GM21717 (cell line): ENCODE data around the gene CCDC146.
"Not testable (repeated sequence)": the region's sequence is repeated elsewhere in the genome, so short reads cannot be mapped to it uniquely, and the experiment has no call there.

ENCODE experiments used
- ATAC-seq: cut with Tn5 transposase; IDR thresholded peaks from one replicate; pipeline ENCODE4 v1.9.1; 2021; ENCODE audit warnings: mild to moderate bottlenecking, moderate library complexity; ENCODE audit not compliant: unreplicated experiment

Gene CCDC146

GRCh38 chr7:77152232-77152631 lies 29.8 kb downstream of the CCDC146 start:
- ATAC-seq = not testable (repeated sequence)

- peak; percentile 45 for ATAC-seq
Observed at GRCh38 chr7:77154917-77155464, 32.6 kb downstream of the CCDC146 start.

GRCh38 chr7:77155601-77156377 lies 33.4 kb downstream of the CCDC146 start:
- not testable (repeated sequence) for ATAC-seq

GRCh38 chr7:77157034-77157433 lies 34.6 kb downstream of the CCDC146 start:
- ATAC-seq = peak; percentile 75

GRCh38 chr7:77157446-77157845 lies 35.0 kb downstream of the CCDC146 start:
- peak; percentile 65 for ATAC-seq

- not testable (repeated sequence) for ATAC-seq
Observed at GRCh38 chr7:77171073-77171472, 48.7 kb downstream of the CCDC146 start.

- not testable (repeated sequence) for ATAC-seq
Observed at GRCh38 chr7:77172437-77173172, 50.2 kb downstream of the CCDC146 start.

- not testable (repeated sequence) for ATAC-seq
Observed at GRCh38 chr7:77174418-77174817, 52.0 kb downstream of the CCDC146 start.

- ATAC-seq = peak; percentile 66
Observed at GRCh38 chr7:77175274-77175800, 52.9 kb downstream of the CCDC146 start.

- not testable (repeated sequence) for ATAC-seq
Observed at GRCh38 chr7:77177321-77177904, 55.0 kb downstream of the CCDC146 start.

GRCh38 chr7:77178024-77178423 lies 55.6 kb downstream of the CCDC146 start:
- not testable (repeated sequence) for ATAC-seq

- no peak for ATAC-seq
Observed at GRCh38 chr7:77181015-77181595, 58.7 kb downstream of the CCDC146 start.

GRCh38 chr7:77181734-77182133 lies 59.3 kb downstream of the CCDC146 start:
- ATAC-seq = no peak

- no peak for ATAC-seq
Observed at GRCh38 chr7:77182261-77182660, 59.8 kb downstream of the CCDC146 start.

- ATAC-seq = no peak
Observed at GRCh38 chr7:77184463-77184862, 62.0 kb downstream of the CCDC146 start.

- no peak for ATAC-seq
Observed at GRCh38 chr7:77184990-77185389, 62.6 kb downstream of the CCDC146 start.

- no peak for ATAC-seq
Observed at GRCh38 chr7:77185866-77186265, 63.5 kb downstream of the CCDC146 start.

- ATAC-seq = no peak
Observed at GRCh38 chr7:77188731-77189437, 66.5 kb downstream of the CCDC146 start.

- ATAC-seq = no peak
Observed at GRCh38 chr7:77197141-77197540, 74.7 kb downstream of the CCDC146 start.
